Upper lobe of left lung (tissue), 4 donors: Measurements from ENCODE around the gene MSMB.

Experiments
- POLR2A ChIP-seq, 4 donors: fragments of 450-650 bp; IDR thresholded peaks; one replicate each; pipeline ENCODE4 v1.5.1; 2016 to 2017; ENCODE audit warnings: antibody characterized with exemption in 4 of 4, mild to moderate bottlenecking in 2 of 4
- TF ChIP-seq, protein P1 (sequence below), 6 experiments: fragments of 450-650 bp in 4 of 6; fragments of 200-600 bp in 2 of 6; sonication (generic) in 2 of 6; IDR thresholded peaks; one replicate each; pipeline ENCODE4 v1.5.1; 2016 to 2019; ENCODE audit warnings: antibody characterized with exemption in 6 of 6

DNA sequence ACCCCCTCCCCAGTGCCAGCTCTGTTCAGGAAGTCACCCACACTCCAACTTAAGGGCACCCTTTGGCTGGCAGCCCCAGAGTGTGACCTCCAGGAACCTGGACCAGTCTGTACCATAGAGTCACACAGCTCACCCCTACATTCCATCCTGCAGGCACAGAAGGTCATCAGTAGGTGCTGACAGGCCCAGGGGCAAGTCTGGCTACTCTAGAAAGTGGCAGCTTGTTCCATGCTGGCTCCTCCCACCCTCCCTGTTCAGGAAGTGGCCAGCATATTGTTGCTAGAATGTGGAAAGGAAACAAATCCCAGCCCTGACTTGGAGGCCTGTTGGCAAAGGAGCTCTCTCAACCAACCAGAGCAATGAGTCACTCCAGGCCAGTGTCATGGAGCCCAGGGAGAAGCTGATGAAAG is 12.5 kb downstream of the MSMB start:
- TF ChIP-seq, protein P1, sequence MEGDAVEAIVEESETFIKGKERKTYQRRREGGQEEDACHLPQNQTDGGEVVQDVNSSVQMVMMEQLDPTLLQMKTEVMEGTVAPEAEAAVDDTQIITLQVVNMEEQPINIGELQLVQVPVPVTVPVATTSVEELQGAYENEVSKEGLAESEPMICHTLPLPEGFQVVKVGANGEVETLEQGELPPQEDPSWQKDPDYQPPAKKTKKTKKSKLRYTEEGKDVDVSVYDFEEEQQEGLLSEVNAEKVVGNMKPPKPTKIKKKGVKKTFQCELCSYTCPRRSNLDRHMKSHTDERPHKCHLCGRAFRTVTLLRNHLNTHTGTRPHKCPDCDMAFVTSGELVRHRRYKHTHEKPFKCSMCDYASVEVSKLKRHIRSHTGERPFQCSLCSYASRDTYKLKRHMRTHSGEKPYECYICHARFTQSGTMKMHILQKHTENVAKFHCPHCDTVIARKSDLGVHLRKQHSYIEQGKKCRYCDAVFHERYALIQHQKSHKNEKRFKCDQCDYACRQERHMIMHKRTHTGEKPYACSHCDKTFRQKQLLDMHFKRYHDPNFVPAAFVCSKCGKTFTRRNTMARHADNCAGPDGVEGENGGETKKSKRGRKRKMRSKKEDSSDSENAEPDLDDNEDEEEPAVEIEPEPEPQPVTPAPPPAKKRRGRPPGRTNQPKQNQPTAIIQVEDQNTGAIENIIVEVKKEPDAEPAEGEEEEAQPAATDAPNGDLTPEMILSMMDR (IDR thresholded peaks at IDR 0.05) = no peak
- no peak for TF ChIP-seq POLR2A (IDR thresholded peaks at IDR 0.05)
